PC-3 (cell line): ENCODE results near the gene SCN4B. TPM values are rescaled to one million over a fixed set of nuclear protein-coding genes. Genes with fewer than 3 reads are reported as not detected.

Source experiments
- ATAC-seq: fragments of 200-7000 bp; cut with Tn5 transposase; 2 replicates; pipeline ENCODE4 v1.9.1; 2020; ENCODE audit warnings: mild to moderate bottlenecking, moderate library complexity
- BruUV-seq: library from RNA; stranded (reverse); fragments of 400-500 nt; replicated peaks from 2 replicates; lab custom pipeline; 2021; lab: Mats Ljungman, UMichigan
- CTCF ChIA-PET: fragments of 300-600 bp; sonication (Branson Sonifier 250); formaldehyde crosslinking; loops from one replicate; lab custom pipeline; 2022; ENCODE audit warnings: antibody characterized with exemption; lab: Charles Lee
- POLR2A ChIA-PET: fragments of 300-600 bp; sonication (Branson Sonifier 250); formaldehyde crosslinking; loops from one replicate; lab custom pipeline; 2022; ENCODE audit warnings: antibody characterized with exemption; ENCODE audit not compliant: unreplicated experiment; lab: Charles Lee
- DNase-seq: peaks from one replicate; pipeline ENCODE4 v3.0.0-alpha.2; 2015
- H2AFZ ChIP-seq: fragments of 300-600 bp; sonication (generic); 2 replicates; pipeline ENCODE4 v1.6.0; 2016; ENCODE audit warnings: antibody characterized with exemption, low read length
- H3F3A ChIP-seq: fragments of 300-600 bp; sonication (generic); one replicate; pipeline ENCODE4 v1.6.0; 2017; ENCODE audit warnings: antibody characterized with exemption, low read length, control low read depth, mild to moderate bottlenecking; ENCODE audit not compliant: unreplicated experiment
- H3K27ac ChIP-seq: fragments of 300-600 bp; sonication (generic); 2 replicates; pipeline ENCODE4 v1.5.1; 2016; ENCODE audit warnings: mild to moderate bottlenecking, low read length
- H3K27me3 ChIP-seq: fragments of 300-600 bp; sonication (generic); 2 replicates; pipeline ENCODE4 v1.6.1; 2016; ENCODE audit warnings: low read length, mixed read lengths
- H3K36me3 ChIP-seq: fragments of 300-600 bp; sonication (generic); 2 replicates; pipeline ENCODE4 v1.6.1; 2016; ENCODE audit warnings: low read depth, mixed run types, low read length, mixed read lengths
- H3K4me1 ChIP-seq: fragments of 300-600 bp; sonication (generic); 2 replicates; pipeline ENCODE4 v1.5.1; 2016; ENCODE audit warnings: low read length; ENCODE audit not compliant: insufficient read depth
- H3K4me2 ChIP-seq: fragments of 300-600 bp; sonication (generic); 2 replicates; pipeline ENCODE4 v1.6.0; 2016; ENCODE audit warnings: low read length
- H3K4me3 ChIP-seq: fragments of 300-600 bp; sonication (generic); 2 replicates; pipeline ENCODE4 v1.5.1; 2016; ENCODE audit warnings: mild to moderate bottlenecking, low read length, mixed read lengths
- H3K79me2 ChIP-seq: fragments of 300-600 bp; sonication (generic); 2 replicates; pipeline ENCODE4 v1.6.1; 2017; ENCODE audit warnings: low read length, mixed read lengths
- H3K9ac ChIP-seq: fragments of 300-600 bp; sonication (generic); 2 replicates; pipeline ENCODE4 v1.6.0; 2016; ENCODE audit warnings: mild to moderate bottlenecking, low read length
- H3K9me2 ChIP-seq: fragments of 300-600 bp; sonication (generic); replicated peaks from 2 replicates; pipeline ENCODE4 v1.6.1; 2016; ENCODE audit warnings: mixed run types, low read length, mixed read lengths
- H3K9me3 ChIP-seq: fragments of 300-600 bp; sonication (generic); 2 replicates; pipeline ENCODE4 v1.6.1; 2016; ENCODE audit warnings: low read length, mixed read lengths
- H4K20me1 ChIP-seq: fragments of 300-600 bp; sonication (generic); 2 replicates; pipeline ENCODE4 v1.6.1; 2016; ENCODE audit warnings: low read length, mixed read lengths
- CTCF ChIP-seq: fragments of 300-600 bp; sonication (generic); conservative IDR thresholded peaks from 2 replicates; pipeline ENCODE4 v1.5.1; 2017; ENCODE audit warnings: antibody characterized with exemption, low read depth, mild to moderate bottlenecking, low read length
- EZH2 ChIP-seq: fragments of 300-600 bp; sonication (generic); IDR thresholded peaks from one replicate; pipeline ENCODE4 v1.6.1; 2017; ENCODE audit warnings: antibody characterized with exemption, mild to moderate bottlenecking, low read length; ENCODE audit not compliant: unreplicated experiment
- EZH2phosphoT487 ChIP-seq: fragments of 300-600 bp; sonication (generic); IDR thresholded peaks from 2 replicates; pipeline ENCODE4 v1.6.1; 2018; ENCODE audit warnings: mild to moderate bottlenecking, antibody characterized with exemption, low read length, borderline replicate concordance
- intact Hi-C: fragments of 100-400 bp; cut with micrococcal nuclease; formaldehyde crosslinking; loops from 2 replicates; pipeline ENCODE4 v1.9.0; 2023
- total RNA-seq: library from RNA; depleted of rRNA; stranded (reverse); fragments of >200 nt; gene quantifications from 2 replicates; pipeline ENCODE4 v1.2.3, GENCODE V29; 2014

SCN4B gene
- total RNA-seq, 1 experiment from 2014 or later = not detected

GRCh38 chr11:118156531-118157185, 4.0 kb upstream of the SCN4B start:
- Histone ChIP-seq H3K36me3 (no peaks in the 10 kb centered on the region), H3K4me1 (peaks cover 13% of the 10 kb centered on the region; the same call in 1 of the 2 replicates), H3F3A (no peaks in the 10 kb centered on the region), H3K9me2 (no peaks in the 10 kb centered on the region), H4K20me1 (no peaks in the 10 kb centered on the region), H3K9ac (no peak overlapping the region), H2AFZ (peak overlapping the region; percentile 10), H3K4me3 (peak overlapping the region; percentile 6; the same call in 1 of the 2 replicates), H3K79me2 (no peaks in the 10 kb centered on the region), H3K4me2 (peak overlapping the region; percentile 30), H3K9me3 (no peaks in the 10 kb centered on the region), H3K27me3 (peaks cover 98% of the 10 kb centered on the region), H3K27ac (no peak overlapping the region)
- DNase-seq = peak; percentile 39
- TF ChIP-seq EZH2phosphoT487 (no peak), CTCF (0 out of 2 replicates have a peak, but pooled peaks have one; percentile 15)
- ATAC-seq = peak; percentile 27
- ChIA-PET CTCF (interaction anchor here (0.6 to 0.7 kb wide), 2 partner anchors 14 to 176 kb away, joined by 3 to 4 read pairs; no protein-coding TSS in a partner anchor), POLR2A (no interaction called here)
- no TSS peak for BruUV-seq
- intact Hi-C loops = no loop called here

- Histone ChIP-seq H3K9ac (no peak overlapping the region), H3K9me3 (no peaks in the 10 kb centered on the region), H3K36me3 (no peaks in the 10 kb centered on the region), H3K79me2 (no peaks in the 10 kb centered on the region), H3K4me1 (peaks cover 15% of the 10 kb centered on the region; the same call in 1 of the 2 replicates), H3K4me3 (peak overlapping the region; percentile 6; the same call in 1 of the 2 replicates), H4K20me1 (no peaks in the 10 kb centered on the region), H3K27ac (no peak overlapping the region), H3K4me2 (peak overlapping the region; percentile 30), H2AFZ (peak overlapping the region; percentile 10), H3K9me2 (no peaks in the 10 kb centered on the region), H3K27me3 (peaks cover 96% of the 10 kb centered on the region), H3F3A (no peaks in the 10 kb centered on the region)
- BruUV-seq = no TSS peak
- CTCF ChIA-PET = interaction anchor here (0.6 to 0.7 kb wide), 2 partner anchors 13 to 176 kb away, joined by 3 to 4 read pairs; no protein-coding TSS in a partner anchor
- POLR2A ChIA-PET = no interaction called here
- no peak for DNase-seq
- TF ChIP-seq EZH2 = no peak
- no peak for TF ChIP-seq CTCF
- no peak for TF ChIP-seq EZH2phosphoT487
- intact Hi-C loops = no loop called here
- ATAC-seq = no peak
These were observed 3.3 kb upstream of the SCN4B start for GRCh38 chr11:118155776-118156530.
